SKM-1 treated with dmso at 0.1 percent for 144 hours (cell line): ENCODE results near the gene UBE2Q2.
"Not testable (repeated sequence)": the region's sequence is repeated elsewhere in the genome, so short reads cannot be mapped to it uniquely, and the experiment has no call there.

Experiments used
- DNase-seq: peaks from one replicate; lab custom pipeline; 2025; ENCODE audit not compliant: unreplicated experiment; lab: John Stamatoyannopoulos, UW

The UBE2Q2 gene

DNA sequence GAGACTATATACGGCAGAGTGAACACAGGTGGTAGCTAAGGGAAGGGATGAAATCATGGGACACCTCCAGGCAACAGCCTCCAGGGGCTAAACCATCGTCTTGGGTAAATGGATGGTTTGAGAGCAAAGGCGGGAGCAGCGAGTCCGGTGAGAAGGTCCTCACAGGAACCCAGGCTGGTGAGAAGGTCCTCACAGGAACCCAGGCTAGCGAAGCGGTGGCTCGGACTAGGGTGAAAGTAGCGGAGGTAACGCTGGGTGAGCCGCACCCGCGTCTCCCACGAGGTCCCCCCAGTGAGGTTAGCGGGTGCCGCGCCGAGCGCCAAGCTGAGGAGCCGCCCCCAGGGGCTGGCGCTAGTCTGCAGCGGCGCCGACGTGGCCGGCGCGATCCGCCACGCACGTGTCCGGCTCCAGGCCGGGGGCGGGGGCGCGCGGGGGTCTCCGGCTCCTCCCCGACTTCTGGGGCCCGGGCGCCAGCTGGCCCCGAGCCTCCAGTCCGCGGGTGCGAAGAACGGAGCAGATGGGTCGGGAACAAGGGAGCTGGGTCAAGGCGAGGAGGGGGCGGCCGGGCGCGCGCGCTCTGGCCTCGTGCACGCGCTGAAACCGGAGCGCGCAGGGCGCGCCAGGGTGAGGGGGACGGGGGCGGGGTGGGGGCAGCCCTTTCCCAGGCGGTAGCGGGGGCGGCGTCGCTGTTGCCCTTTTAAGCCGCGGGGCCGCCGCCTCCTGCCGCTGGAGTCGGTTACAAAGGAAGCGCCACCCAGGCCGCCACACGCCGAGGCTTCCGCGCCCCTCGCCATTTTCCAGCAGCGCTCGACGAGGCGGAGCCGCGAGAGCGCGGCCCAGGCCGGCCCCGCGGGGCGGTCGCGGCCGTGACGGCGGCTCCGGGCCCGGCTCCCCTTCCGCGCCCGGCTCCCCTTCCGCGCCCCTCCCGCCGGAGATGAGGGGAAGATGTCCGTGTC is at the start of gene UBE2Q2:
TSS of gene UBE2Q2 (plus strand) at position 726 of the 956 bp plus-strand sequence. CDS start at position 946, 220 bp downstream.
- peak; percentile 43 for DNase-seq

DNA sequence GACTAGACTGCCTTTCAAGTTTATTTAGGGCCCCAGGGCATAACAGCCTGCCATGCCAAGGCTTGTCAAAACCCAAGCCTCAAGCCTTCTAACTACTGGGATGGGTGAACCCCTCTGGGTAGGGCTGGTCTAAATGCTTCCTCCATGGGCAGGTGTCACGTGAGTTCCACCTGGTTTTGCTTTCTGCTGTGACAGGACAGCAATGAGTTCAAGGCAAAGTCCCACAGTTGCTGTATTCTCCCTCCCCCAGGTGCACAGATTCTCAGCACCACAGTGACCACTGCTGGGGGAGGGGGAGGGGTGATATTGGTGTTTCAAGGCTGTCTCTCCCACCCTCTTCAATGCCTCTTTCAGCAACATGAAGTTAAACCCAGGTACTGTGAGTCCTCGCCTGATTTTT is 46.9 kb upstream of the UBE2Q2 start:
- no peak for DNase-seq

DNA sequence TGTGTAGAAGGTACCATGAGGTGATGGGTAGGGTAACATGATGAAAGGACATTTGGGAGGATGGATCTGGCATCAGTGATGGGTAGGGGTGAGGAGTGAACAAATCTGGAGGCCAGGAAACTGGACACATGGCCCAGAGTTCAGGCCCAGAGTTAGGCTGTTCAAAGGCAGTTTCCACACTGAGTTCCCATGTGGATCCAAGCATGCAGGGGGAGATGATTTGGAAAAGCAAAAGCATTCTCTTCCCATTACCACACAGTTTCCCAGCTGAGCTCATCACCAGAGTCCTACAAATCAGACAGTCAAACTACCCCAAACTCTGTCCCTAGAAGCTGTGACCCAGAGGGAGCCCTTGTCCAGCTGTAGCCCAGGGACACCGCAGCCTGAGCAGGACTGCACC is 46.1 kb upstream of the UBE2Q2 start:
- DNase-seq: not testable (repeated sequence)

DNA sequence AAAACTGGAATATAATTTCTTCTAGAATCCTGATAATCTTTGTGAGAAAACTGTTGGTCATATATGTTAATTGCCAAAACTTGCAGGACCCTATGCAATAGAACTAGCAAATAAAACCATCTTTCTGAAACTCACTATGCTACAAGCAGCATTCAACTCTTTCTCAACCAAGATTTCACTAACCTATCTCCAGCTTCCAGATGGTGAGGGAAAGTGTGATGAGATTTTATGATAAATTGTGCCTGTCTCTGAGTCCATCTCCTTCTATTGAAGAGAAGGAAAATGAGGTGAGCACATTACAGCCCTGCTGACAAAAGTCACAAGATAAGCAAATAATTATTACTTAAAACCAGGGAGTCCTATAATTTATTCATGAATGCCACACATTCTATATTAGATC is 44.1 kb upstream of the UBE2Q2 start:
- no peak for DNase-seq

DNA sequence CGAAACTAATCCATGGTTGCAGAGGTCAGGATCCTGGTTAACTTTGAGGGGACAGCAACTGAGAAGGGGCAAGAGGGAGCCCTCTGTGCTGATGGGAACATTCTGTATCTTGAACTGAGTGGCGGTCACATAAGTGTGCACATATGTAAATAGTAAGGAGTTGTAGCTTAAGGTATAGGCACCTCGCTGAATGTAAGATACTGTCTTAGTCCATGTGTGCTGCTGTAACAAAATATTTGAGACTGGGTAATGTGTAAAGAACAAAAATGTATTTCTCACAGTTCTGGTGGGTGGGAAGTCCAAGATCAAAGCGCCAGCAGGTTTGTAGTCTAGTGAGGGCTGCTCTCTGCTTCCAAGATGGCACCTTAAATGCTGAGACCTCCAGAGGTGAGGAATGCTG is 42.8 kb upstream of the UBE2Q2 start:
- DNase-seq: not testable (repeated sequence)

DNA sequence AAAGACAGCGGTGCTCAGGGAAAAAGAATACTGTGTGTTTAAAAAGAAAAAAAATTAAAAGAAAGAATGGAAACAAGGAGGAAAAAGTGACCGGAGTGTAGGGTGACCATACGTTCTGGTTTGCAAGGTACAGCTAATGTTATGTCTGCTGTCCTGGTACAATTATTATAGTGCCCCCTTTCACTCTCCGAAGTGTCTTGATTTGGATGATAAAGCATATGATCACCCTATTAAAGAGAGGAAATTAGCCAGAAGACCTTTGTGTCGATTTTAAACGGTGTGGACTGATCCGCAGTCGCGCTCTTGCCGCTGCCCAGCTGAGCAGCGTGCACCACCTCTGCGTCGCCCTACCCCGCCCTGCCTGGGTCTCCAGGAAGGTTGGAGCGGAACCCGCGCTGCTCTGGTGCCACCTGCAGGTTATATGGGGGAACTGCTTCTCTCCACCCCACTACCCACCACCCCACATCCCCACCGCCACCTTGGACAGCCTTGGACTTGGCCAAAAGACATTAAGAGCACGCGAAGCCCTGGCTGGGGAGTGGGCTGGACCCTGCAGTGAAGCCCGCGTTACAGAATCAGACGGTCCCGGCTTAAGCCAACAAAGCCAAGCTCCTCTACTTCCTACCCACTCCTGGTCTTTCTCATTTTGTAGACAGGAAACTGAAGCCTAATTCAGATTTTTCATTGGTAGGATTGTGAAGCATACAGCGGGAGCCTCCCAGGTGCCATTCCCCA is 41.2 kb upstream of the UBE2Q2 start:
- peak; percentile 64 for DNase-seq

DNA sequence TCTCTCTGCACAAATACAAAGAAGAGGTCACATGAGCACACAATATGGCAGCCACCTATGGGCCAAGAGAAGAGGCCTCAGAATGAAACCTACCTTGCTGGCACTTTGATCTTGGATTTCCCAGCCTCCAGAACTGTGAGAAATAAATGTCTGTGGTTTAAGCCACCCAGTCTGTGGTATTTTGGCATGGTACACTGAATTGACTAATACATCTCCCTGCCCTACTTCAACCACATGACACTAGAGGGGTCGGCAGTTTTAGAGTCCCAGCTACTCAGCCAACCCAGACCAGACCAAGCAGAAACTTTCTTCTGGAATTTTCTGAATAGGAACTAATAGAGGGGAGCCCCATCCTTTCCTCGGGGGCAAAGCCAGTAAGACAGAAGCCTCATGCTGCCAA is 35.8 kb upstream of the UBE2Q2 start:
- DNase-seq: not testable (repeated sequence)

DNA sequence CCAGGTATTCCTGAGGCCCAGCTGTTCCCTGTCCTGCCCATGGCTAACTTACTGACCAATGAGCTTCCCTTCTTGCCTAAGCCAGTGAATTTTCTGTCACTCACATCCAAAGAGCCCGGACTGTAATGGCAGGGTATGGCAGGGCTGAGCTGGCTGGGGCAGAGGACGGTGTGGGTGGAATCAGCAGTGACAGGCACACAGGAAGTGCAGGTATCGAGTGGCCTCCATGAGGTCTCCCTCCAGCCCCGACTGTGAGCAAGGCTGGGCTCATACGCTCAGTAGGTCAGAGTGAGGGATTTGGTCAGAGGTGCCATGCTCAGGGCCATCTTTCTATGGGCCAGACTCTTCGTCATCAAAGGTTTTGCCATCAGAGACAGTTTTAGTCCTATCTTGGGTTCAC is 35.2 kb upstream of the UBE2Q2 start:
- not testable (repeated sequence) for DNase-seq

DNA sequence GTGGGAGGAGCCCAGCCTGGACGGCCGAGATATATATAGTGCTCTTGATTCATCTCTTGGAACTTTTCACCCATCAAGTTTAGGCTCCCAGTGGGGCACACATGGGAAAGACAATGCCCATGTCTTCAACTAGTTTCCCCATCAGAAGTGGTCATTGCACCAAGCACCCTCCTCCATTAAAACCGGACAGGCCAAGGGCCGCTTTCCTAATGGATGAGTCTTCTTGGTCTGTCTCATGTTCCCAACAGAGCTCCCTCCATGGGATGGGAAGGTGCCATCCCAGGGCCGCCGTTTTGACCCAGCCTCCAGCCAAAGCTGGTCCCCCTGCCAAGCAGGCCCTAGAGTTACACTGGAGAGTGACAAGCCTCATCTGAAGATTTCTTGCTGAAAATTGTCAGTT is 34.7 kb upstream of the UBE2Q2 start:
- no peak for DNase-seq

DNA sequence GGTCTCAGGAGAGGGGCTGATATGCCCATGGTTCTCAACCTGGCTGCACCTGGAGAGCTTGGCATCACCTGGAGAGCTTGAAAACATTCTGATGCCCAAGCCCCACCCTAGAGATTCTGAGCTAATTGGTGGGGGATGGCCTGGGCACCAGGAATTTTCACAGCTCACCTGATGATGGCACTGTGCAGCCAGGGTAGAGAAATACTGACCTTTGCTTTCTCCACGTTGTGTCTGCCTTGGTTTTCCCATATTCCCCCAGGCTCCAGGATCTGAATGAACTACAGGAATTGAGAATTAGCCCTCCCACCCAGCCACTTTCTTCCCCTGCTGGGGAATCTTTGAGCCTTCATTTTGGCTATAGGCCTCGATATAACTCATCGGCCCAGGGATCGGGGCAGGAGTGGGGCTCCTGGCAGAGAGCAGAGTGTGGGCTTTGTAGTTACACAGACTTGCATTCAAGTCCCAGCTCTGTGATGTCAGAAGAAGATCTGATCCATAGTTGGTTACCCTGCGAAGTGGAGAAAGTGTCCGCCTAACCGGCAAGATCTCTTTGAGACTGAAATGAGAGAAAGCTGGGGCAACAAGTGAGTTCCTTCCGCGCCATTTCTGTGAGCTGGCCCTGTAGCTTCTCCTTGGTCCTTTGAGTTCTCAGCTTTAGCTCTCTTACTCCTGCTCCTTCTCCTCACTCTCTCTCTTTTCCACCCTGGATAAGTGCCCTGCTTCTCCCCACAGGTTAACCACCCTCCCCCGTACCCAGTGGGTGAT is 33.1 kb upstream of the UBE2Q2 start:
- no peak for DNase-seq

DNA sequence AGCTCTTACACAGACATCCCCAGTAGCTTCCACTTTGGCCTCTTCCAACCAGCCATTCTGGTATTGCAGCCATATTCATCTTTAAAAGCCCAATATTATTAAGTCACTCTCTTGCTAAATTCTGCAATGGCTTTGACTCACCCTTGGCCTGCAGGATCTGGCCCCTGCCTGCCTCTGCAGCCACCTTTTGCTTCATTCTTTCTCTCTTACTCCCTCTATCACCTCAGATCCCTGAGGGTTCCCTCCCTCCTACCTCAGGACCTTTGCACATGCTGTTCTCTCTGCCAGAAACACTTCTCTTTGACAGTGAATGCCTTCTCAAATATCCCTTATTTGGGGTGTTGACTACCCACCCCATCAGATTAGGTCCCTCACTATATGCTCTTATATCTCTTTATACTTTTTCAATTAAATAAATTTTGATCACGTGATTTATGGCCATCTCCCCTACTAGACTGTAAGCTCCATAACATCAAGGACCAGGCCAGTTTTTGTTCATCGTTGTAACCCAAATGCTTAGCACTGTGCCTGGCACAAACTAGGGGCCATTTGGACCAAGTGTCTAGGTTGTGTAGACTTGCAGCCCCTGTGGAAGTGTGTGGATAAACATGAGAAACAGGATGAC is 32.3 kb upstream of the UBE2Q2 start:
- DNase-seq: no peak

DNA sequence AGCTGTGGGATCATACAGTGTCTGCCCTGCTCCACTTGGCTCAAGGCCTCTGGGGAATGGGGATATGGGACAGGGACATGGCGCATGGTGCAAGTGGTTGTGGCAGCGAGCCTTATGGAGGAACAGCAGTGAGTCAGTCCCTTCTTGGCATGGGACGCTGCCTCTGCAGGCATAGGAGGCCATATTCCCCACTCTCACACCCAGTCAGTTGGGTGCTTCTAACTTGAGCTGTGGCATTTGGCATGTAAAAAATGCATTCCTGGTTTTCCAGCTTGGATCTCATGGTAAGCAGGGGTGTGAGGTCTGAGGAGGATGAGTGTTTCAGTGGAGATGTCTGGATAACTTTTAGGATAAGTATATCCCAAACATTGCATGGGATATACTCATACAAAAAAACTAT is 31.6 kb upstream of the UBE2Q2 start:
- no peak for DNase-seq

DNA sequence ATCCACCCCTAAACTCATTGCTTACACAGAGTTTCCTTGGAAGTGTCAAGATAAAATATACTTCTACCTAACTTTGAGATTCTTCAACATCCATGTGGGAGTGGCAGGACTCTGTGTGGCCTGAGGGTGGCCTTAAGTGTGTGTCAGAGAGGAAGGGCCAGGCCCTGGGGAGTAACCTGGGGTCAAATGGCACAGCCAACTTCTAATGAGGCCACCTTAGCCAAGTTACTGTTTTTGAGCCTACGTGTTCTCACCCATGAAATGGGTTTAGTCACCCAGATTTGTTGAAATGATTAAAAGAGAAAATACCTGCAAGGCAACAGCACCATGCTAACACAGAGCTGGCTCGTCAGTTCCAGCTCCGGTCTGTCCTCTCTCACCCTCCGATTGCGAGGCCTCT is 28.5 kb upstream of the UBE2Q2 start:
- no peak for DNase-seq

DNA sequence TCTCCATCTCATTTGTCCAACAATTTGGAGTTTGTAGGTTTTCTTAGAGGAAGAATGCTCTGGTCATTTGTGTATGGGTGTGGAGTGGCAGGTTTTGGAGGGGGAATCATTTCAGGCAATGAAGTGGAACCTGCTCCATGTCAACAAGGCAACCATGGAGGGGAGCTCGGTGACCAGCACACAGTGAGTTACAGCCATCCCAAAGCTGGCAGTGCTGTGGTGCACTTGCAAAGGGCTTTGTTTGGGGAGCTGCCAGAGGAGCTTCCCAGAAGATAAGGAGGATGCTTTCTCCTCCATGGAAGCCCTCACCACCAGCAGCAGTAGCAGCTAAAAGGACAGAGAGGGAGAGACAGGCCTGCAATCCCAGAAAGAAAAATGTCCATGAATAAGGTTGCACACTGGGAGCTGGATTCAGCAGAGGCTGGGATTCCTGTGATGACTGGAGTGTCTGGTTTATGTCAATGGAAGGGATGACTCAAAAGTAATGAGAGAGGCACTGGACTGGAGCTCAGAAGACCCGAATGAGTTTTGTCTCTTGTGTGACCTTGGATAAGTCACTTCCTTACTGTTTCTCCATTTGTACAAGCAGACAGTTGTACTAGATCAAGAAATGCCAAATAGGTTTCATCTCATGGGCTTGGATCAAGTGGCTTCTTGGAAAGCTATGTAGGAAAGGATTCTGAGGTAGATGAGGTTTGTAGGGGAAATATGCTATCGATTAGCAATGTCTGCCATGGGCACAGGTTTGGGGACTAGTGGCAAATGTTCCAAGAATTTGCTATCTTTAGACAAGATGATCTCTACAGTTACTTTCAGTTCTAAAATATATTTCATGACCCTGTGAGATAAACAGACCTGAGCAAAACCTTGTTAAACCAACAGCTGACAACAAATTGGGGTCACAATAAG is 27.2 kb upstream of the UBE2Q2 start:
- DNase-seq: no peak

DNA sequence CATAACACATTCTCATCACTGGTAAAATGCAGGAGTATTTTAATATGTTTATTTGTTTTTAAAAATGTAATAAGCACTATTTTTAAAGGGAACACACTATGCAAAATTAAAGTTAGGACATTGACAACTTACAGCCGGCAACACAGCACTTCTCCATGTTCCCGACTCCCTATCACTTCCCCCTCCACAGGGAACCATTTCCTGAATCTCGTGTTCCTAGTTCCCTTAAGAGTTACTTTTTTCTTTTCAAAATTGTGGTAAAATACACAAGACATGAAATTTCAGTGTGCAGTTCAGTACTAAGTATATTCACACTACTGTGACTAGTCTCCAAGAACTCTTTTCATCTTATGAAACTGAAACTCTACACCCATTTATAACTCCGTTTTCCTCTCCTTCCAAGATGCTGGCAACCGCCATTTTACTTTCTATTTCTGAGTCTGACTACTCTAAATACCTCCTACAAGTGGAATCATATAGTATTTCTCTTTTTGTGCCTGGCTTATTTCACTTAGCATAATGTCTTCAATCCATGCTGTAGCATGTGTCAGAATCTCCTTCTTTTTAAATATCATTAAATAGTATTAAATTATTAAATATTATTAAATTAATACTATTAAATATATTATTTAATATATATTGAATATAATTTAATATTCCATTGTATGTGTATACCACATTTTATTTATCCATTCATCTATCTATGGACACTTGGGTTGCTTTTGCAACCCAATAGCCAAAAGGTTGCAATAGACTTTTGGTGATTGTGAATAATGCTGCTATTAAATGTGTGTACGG is 25.9 kb upstream of the UBE2Q2 start:
- no peak for DNase-seq

DNA sequence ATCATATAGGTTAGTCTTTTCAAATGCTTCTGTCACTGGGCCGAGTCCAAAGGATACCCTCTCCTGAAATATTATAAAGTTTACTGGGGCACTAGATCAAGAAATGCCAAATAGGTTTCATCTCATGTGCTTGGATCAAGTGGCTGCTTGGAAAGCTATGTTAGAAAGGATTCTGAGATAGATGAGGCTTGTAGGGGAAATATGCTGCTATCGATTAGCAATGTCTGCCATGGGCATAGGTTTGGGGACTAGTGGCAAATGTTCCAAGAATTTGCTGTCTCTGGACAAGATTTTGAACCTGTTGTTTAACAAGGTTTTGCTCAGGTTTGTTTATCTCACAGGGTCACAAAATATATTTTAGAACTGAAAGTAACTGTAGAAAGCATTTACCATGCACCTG is 23.0 kb upstream of the UBE2Q2 start:
- DNase-seq: no peak

DNA sequence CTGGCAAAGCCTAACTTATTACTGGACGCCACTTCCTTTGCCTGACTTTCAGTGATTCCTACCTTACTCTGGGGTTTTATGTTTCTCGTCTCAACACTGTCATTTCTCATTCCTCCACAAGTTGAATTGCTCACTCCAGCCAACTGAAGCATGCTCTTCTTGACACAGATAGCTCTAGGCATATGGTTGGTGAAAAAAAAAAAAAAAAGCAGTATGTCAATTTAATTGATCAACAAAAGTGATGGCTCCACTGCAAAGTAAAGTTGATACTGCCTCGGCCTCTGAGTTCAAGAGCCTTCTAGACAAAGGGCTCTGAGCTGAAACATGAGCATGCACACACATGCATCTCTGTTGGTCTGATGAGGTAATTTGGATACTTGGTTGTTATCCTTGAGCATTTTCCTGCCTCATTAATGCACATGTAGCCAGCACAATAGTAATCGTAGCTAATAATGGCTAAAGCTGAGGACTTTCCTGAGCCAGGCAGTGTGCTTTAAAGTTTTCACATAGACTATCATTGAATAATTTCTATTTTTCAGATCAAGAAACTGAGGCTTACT is 21.4 kb upstream of the UBE2Q2 start:
- no peak for DNase-seq

DNA sequence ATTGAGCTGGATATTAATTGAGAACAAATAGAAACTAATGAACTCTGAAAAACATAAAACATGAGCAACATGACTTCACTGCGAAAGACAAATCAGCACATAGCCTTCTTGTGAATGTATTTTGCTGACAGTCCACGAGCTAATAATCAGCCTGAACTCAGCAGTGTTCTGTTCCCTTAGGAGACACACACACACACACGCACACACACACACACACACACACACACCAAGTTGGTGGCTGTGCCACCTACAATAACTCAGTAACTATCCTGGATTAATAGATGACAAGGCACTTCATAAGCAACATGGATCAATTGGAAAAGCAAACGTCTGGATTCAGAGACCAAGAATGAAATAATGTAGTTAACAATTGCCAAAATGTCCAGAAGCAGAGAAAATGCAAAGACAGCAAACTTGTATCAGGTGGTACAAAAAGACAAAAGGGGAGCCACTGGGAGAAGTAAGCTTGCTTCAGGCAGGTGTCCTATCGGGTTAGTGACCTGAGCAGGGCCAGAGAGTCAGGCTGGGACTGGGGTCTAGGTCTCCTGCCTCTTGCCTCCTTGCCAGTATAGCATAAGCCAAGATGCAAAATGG is 20.5 kb upstream of the UBE2Q2 start:
- no peak for DNase-seq
